ENCODE measurements around the gene VPS4B. TPM values are rescaled to one million over a fixed set of nuclear protein-coding genes. Genes with fewer than 3 reads are reported as not detected.

VPS4B gene
- total RNA-seq, 6 donors from 2014 or later: 24.1 to 63.7 (median 37.9) TPM

- 56 to 63% methylated on average over 1 of the region's 1 CpG for WGBS, 2 donors
- Histone ChIP-seq H3K27ac (no peak overlapping the region), H3K4me3 (no peak overlapping the region), H3K4me1 (peaks cover 0 to 3% (median 0%) of the 10 kb centered on the region in 4 donors), H3K36me3 (peaks cover 11 to 93% (median 38%) of the 10 kb centered on the region in 4 donors), H3K9me3 (no peaks in the 10 kb centered on the region), H3K27me3 (no peaks in the 10 kb centered on the region)
- ATAC-seq (ENCODE audit: low FRiP score in 2 of 2): no peak
- DNase-seq: no peak
- no peak for TF ChIP-seq EP300 (IDR thresholded peaks at IDR 0.05)
- TF ChIP-seq CTCF (IDR thresholded peaks at IDR 0.05): no peak
- no peak for TF ChIP-seq POLR2A (IDR thresholded peaks at IDR 0.05)
- no peak for TF ChIP-seq POLR2AphosphoS5 (IDR thresholded peaks at IDR 0.05)
These were observed 14.5 kb downstream of the VPS4B start for GRCh38 chr18:63407734-63408133.

- no peak for ATAC-seq (ENCODE audit: low FRiP score in 2 of 2)
- no peak overlapping the region for H3K27ac ChIP-seq
These were observed 16.3 kb downstream of the VPS4B start for GRCh38 chr18:63405986-63406385.

GRCh38 chr18:63402246-63403162, 19.8 kb downstream of the VPS4B start:
- Histone ChIP-seq H3K4me1 (peaks cover 0 to 3% (median 0%) of the 10 kb centered on the region in 4 donors), H3K27ac (no peak overlapping the region), H3K9me3 (no peaks in the 10 kb centered on the region), H3K27me3 (no peaks in the 10 kb centered on the region), H3K36me3 (peaks cover 35 to 96% (median 56%) of the 10 kb centered on the region in 4 donors), H3K4me3 (no peak overlapping the region)
- ATAC-seq (ENCODE audit: low FRiP score in 2 of 2) (no peak), DNase-seq (no peak)
- TF ChIP-seq POLR2AphosphoS5 (IDR thresholded peaks at IDR 0.05) (no peak), CTCF (IDR thresholded peaks at IDR 0.05) (no peak)
- WGBS, 2 donors: 91% methylated on average over 8 of the region's 8 CpGs

More at GRCh38 chr18:63405986-63406385, 16.3 kb downstream of the VPS4B start:
- Histone ChIP-seq H3K4me1 (peaks cover 0 to 3% (median 0%) of the 10 kb centered on the region in 4 donors), H3K4me3 (no peak overlapping the region), H3K36me3 (peaks cover 25 to 98% (median 49%) of the 10 kb centered on the region in 4 donors), H3K9me3 (no peaks in the 10 kb centered on the region), H3K27me3 (no peaks in the 10 kb centered on the region)
- 77 to 83% methylated on average over 3 of the region's 3 CpGs for WGBS, 2 donors
- TF ChIP-seq CTCF (IDR thresholded peaks at IDR 0.05) (no peak), EP300 (IDR thresholded peaks at IDR 0.05) (no peak), POLR2A (IDR thresholded peaks at IDR 0.05) (no peak), POLR2AphosphoS5 (IDR thresholded peaks at IDR 0.05) (no peak)
- peak in 1 of 2 donors; percentile 42 for DNase-seq

- no peaks in the 10 kb centered on the region for H3K4me1 ChIP-seq
- H3K9me3 ChIP-seq: no peaks in the 10 kb centered on the region
- H3K36me3 ChIP-seq: peaks cover 57 to 99% (median 80%) of the 10 kb centered on the region in 4 donors
- DNase-seq: no peak
- ATAC-seq (ENCODE audit: low FRiP score in 2 of 2): no peak
- TF ChIP-seq CTCF (IDR thresholded peaks at IDR 0.05) (no peak), EP300 (IDR thresholded peaks at IDR 0.05) (no peak), POLR2A (IDR thresholded peaks at IDR 0.05) (no peak), POLR2AphosphoS5 (IDR thresholded peaks at IDR 0.05) (no peak)
- 96% methylated on average over 3 of the region's 3 CpGs for WGBS, 2 donors
- no peaks in the 10 kb centered on the region for H3K27me3 ChIP-seq
- no peak overlapping the region for H3K4me3 ChIP-seq
- no peak overlapping the region for H3K27ac ChIP-seq
These were observed 23.0 kb downstream of the VPS4B start for GRCh38 chr18:63399300-63399699.
